ENCODE measurements around the gene FEZ2.

The FEZ2 gene

DNA sequence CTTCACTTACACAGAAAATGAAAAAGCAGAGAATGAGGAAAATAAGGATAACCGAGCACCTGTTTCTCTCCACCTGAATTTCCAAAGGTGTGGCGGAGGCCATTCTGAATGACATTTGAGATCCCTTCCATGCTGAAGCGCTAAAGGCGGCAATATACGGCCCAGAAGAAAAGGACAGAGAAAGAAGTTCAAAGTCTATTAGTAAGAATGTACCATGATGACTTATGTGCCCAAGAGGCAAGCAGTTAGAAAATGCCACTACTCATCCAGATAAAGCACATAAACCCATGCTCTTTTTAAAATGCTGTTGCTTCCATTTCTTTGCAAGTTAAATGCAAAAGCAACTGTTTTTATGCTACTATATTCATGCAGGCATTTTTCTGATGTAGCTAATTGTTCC, 37.2 kb downstream of the FEZ2 start:
- no peak for DNase-seq

DNA sequence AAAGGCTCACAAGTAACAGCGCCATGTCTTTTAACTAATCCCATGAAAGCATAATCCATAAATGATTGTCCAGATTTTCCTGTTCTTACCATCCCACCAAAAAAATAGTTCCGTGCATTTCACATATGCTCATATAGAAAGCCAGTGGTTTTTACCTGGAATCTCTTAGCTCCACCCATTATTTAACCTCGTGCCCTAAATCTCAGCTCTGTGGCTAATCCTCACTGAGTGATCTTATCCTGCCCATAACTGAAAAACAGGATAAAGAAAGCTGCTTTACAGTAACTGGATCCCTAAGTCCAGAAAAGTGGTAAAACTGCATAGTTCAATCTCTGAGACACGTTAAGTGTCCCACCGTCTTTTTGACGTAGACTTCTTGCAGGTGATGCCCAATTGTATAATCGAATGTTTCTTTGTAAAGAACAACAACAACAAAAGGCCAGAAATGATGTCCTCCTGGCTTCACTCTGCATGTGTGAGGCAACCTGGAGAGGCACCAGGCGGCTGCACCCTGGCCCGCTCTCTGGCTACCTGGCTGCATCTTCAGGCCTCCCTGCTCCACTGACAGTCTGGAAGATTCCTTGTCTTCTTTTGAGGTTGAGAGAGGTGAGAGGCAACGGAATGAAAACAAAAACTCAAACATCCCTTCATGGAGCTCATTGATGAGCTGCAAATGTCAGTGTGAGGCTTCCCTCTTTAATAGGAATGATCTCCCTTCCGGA, 38.6 kb downstream of the FEZ2 start:
- DNase-seq, result no peak

DNA sequence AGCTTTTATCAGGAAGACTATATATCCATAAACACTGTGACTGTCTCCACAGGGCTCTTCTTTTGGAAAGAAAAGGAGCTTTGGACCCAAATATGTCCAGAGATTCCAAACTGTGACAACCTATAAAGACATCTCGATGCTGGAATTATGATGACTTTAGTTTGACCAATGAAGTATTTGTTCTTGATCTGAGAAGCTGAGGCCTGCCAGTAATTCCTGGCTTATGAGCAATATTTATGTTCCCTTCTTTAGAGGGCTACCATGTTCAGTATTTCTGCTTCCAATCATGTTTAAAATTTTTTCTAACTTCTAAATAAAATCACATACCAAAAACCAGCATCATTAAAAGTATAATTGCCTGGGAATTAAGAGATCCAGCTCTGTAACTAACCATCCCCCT, 41.1 kb downstream of the FEZ2 start:
- no peak for DNase-seq

DNA sequence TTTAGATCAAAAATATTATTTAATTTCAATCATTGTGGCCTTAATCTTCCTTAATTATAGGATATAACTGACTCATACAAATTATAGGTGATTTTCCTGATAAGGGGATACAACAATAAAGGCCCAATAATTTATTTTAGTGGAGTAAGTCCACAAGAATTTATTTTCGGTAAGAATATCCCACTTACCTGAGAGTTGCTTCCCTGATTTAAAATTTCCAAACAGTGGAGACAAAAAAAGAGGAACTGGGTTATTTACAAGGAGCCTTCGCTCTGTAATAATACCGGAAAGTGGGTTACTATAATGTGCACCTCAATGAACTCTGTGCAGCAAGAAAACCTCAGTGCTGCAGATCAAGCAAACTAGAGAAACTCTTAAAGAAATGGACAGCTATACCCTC, 42.2 kb downstream of the FEZ2 start:
- DNase-seq, result no peak

DNA sequence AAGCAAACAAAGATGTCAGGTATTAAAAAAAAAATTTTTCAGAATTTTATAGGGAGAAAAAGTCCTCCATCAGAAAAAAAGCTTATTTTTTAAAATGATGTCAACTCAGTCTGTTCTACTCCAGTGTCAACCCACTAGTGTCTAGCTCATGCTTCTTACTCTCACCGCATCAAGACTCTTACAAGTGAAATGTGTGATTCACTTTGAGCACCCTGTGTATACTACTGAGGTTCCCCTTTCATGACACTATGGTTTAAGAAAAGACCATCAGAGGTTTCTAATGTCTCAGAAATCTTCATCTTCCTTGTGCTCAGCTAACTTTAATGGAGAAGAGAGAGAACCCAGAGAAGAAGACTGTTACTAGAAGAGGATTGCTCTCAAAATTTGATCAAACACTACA, 43.4 kb downstream of the FEZ2 start:
- DNase-seq, result no peak

DNA sequence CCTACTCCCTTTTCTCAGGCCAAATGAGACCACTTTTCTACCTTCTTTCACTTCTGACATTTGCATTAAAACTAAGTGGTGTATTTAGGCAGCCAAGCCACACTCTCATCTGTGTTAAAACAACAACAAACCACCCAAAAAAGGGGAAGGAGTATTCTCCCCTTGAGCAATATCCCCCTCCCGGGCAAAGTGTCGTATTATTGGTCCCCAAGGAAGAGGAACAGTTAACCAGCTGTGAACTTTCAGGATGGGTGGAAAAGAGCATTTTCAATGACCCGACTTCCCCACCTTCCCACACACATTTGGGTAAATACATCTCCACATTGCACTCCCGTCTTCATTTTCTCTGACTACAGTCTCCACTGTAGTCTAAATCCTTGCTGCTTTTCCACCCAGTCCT, 44.3 kb downstream of the FEZ2 start:
- no peak for DNase-seq

DNA sequence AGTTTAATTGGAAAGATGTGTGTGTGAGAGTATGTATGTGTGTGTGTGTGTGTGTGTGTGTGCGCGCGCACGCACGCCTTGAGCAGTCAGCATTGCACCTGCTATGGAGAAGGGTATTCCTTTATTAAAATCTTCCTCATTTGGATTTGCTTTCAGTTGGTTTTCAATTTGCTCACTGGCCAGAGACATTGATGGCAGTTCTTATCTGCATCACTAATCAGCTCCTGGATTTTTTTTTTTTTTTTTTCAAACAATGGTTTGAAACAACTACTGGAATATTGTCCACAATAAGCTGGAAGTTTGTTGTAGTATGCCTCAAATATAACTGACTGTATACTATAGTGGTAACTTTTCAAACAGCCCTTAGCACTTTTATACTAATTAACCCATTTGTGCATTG, 48.0 kb downstream of the FEZ2 start:
- DNase-seq, result no peak

DNA sequence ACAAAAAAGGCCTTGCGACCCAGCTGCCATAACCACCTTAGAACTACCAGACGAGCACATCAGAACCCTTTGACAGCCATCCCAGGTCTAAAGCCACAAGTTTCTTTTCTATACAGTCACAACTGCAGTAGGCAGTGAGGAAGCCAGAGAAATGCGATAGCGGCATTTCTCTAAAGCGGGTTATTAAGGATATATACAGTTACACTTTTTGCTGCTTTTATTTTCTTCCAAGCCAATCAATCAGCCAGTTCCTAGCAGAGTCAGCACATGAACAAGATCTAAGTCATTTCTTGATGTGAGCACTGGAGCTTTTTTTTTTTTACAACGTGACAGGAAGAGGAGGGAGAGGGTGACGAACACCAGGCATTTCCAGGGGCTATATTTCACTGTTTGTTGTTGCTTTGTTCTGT, 48.8 kb downstream of the FEZ2 start:
- no peak for DNase-seq

DNA sequence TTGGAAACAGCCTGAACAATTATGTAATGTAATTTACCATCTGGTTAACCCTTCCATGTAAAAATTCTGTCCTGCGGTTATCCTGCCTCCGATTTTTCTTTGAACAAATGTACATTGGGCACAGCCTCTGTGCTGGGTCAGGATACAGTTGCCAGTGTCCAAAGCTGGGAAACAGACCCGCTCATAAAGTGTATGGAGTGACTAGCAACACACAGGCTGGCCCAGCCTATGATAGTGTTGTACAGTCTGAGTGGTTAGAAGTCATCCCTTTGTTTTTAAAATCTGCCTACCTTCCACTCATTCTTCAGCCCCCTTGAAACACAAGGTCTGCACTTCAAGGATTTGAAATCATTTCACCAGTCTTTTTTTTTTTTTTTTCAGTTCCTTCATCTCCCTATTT, 50.1 kb downstream of the FEZ2 start:
- DNase-seq, result no peak

DNA sequence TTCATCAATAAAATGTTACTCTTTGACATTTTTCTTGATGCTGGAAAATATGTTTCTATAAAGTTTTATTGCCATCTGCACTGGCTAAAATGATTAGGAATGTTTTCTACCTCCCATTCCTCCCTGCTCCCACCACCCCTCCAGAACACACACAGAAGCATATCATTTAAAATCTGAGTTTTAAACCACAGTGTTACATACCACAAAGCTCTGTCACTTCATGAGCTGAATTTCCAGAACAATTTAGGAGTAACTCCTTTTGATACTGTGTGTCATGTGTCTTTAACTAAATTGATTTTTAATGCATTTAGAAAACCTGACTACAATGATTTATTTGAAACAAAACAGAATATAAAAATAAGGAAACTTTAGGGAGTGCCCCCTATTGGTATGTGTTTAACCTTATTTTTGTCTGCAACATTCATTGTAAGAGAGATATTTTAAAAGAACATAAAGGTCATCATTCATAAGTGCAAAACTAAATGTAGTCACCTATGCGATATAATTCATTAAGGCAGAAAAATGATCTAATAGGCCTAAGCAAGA, 52.0 kb downstream of the FEZ2 start:
- DNase-seq, result no peak

DNA sequence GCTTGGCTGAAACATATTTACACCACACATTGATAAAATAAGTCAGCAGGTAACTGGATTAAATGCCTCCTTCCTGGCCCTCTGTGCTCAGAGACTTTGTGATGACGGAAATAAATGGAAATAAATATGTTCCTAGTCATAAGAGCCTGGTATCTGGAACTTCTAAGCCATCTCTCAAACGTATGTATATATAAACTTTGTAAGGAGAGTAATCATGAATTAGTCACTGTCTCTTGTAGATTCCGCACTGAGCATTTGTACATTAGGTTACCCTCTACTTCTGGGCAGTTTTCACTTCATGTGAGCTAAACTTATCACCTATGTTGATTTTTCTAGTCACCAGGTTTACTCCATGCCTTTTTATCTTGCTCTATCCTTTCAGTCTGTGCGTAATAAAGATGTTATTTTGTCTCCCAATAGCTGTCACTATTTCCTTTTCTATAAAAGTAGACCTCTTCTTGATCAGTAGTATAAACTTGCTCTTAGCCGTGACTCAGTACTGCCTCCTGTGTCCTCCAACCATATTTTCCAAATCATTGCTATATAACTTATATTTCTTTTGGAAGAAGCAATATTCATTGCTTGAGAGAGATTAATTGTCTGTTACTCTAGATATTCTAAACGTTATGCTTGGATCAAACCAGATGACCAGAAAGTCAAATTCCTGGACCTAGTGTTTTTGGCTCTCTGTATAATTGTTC, 53.2 kb downstream of the FEZ2 start:
- no peak for DNase-seq

DNA sequence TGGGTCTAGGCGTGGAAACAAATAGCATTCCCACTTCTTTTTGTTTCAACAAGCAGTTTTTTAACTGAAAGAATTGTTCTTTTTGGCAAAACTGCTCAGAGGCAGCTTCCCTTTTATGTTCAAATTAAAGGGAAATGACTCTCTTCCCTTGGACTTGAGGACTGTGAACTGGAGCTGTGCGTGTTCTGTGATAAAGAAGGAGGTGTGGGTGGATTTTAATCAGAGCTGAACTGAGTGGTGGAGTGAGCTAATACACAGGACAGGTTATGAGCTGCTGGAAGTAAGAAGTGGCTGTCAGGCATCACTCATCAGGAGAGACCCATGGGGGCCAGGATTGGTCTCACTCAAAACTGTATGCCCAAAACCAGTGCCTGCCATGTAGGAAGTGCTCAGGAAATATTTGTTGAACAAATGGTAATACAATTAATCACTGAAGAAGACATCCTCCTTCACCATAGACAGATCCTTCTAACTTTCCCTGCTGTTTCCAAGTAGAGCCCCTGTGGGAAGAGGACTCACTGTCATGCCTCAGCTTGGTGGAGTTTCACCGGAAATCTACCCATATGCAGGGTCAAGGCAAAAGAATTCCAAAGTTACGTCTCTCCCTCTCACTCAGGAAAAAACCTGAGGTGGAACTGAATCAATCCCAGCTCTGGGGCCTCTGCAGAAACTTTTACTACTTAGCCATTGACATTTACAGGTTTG, 55.9 kb downstream of the FEZ2 start:
- DNase-seq, result no peak

DNA sequence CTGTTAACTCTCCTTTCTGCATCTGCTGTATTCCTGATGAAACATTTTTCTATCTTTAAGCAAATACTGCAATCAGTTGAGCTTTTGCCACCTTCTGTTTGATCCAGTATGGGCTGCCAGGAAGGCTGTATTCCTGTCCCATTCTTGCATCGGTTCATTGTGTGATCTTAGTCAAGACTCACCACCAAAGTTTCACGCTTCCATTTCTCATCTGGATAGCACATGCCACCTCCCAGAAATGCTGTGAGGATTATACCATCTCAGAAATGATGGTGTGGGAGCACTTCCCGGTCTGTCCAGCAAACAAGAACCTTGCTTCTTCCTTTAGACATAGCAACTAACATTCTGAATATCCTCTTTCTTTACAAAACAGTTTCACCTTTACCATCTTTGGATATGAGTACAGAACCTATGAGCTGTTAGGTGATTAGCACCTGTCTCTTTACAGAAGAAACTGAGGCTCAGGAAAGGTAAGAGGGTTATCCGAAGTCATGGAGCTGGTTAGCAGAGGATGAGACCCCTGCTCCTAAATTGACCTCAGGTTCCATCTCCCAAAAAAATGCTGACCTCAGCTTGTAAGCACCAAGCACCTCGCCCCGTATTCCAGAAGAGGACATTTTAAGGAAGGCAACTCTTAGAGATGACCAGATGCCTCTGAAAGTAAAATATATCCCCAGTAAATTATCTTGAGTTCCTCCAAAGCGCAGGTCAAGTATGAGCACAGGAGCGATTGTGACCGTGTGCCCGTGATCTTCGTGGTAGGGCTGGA, 56.8 kb downstream of the FEZ2 start:
- DNase-seq, result no peak

DNA sequence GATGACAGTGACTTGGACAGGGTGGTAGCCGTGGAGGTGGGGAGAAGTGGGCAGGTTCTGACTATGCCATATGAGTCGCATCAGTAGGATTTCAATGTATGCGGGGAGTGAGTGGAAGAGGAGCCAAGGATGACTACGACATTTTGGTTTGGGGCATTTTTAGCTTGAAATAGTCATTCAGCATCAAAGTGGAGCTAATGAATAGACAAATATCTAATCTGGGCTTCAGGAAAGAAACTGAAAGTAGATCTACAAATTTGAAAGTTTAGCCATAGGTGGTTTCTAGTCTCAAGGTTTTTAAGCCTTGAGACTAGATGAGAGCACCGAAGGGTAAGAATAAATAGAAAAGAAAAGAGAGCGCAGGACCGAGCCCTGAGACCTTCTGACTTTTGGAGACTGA, 58.3 kb downstream of the FEZ2 start:
- no peak for DNase-seq

DNA sequence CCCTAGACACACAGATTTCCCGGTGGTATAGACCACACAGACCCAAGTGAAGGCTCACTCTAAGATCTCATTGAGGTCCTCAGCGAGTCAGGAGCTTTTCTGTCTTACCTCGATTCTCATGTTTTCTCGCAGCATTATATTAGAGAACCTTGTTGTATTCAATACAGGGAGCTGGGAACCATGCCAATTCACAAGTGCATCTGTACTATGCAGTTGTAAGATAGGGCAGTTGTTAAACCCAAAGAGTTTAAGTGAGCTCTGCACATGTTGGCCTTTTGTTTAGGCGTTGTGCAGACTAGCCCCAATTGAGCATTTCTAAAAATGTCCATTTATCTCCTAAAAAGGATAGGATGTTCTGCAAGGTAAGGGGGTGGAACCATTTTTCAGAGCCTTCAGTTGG, 59.6 kb downstream of the FEZ2 start:
- DNase-seq, result no peak

DNA sequence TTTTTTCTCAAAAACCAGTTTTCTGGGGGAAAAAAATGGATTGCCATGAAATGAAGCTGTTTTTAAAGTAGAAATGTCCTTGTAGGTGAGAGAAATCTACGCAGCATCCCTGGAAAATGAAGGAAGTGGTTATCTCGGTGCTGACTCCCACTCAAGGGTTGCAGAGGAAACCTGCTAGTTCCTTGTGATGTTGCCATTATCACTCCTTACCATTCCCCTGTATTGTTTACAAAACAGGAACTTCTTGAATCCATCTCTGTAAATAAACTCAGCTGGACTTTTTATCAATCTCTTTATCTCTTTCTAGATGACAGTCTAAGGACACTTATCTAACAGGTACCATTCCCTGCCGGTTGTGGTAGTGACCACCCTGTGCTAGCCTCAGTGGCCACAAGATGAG, 61.2 kb downstream of the FEZ2 start:
- no peak for DNase-seq

DNA sequence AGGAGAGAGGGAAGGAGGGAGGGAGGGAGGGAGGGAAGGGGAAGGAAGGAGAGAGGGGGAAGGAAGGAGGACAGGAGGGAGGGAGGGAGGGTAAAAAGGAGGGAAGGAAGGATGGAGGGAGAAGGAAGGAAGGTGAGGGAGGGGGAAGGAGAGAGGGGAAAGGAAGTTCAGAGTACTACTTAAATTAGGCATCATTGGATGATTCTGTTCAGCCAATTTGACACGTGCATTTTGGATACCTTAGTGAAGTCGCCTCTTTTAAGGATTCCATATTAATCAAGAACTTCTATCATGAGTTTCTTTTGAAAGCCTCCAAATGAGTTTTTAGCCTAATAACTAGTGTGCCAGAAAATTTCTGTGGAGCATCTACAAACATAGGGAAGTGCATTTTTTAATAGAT, 62.9 kb downstream of the FEZ2 start:
- DNase-seq, result no peak

DNA sequence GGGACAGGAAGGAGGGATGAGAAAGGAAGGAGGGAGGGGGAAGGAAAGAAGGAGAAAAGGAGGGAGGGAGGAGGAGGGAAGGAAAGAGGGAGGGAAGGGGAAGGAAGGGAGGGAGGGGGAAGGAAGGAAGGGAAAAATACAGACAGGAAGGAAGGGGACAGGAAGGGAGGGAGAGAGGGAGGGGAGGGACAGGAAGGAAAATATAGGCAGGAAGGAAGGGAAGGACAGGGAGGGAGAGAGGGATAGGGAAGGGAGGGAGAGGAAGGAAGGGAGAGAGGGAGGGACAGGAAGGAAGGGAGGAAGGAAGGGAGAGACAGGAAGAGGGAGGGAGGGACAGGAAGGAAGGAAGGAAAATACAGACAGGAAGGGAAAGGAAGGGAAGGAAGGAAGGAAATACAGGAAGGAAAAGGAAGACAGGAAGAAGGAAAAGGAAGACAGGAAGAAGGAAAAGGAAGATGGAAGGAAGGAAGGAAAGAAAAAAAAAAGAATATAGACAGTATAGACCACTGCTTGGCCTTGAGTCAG, 63.6 kb downstream of the FEZ2 start:
- DNase-seq, result no peak

DNA sequence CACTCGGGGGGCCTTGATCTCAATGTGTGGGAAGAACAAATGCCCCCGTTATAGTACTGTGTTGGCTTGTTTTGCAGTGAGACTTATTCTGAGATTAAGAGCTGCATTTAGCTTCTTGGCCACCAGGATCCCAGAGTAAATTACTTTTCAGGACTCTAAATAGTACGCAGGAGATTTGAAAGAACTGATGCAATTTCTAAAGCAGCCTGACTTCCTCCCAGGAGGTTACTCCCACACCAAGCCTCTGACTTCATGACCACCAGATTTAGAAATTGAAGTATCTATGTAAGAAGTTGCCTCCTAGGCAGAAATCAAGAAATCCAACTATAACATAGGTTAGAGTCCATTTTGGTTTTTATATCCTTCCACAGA, 67.0 kb downstream of the FEZ2 start:
- peak; percentile 73 for DNase-seq

DNA sequence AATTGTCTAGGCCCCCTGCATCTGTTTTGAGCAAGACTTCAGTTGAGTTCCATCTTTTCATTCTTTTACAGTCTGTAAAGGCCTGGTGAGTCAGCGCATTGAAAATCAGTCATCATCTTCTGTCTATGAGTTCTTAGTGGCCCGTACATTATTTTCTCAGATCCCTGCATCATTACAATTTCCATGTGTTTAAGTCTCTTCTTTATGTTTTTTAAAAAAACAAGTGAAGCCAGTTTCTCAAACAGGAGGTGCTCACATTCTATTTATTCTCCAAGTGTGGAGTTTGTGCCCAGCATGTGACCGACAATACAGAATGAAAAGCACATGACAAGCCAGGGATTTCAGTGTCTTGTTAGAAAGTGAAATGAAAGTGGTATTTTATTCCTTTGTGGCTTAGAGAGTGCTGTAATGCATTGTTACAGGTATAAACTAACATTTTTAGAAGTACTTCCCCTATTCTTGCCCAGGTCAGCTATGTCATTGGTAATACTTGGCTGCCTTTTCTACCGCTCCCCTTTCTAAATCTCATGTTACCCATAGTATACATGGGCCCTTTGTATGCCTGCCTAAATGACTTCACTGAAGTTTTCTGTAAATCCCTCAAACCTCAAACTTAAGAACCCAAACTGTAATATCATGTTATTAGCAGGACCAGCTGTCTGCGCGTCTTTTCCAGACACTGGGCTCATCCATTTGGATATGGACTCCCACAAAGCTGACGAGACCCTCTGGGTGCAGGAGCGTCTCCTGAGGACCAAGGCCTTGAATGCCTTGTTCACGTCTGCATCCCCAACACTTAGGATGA, 67.6 kb downstream of the FEZ2 start:
- no peak for DNase-seq

DNA sequence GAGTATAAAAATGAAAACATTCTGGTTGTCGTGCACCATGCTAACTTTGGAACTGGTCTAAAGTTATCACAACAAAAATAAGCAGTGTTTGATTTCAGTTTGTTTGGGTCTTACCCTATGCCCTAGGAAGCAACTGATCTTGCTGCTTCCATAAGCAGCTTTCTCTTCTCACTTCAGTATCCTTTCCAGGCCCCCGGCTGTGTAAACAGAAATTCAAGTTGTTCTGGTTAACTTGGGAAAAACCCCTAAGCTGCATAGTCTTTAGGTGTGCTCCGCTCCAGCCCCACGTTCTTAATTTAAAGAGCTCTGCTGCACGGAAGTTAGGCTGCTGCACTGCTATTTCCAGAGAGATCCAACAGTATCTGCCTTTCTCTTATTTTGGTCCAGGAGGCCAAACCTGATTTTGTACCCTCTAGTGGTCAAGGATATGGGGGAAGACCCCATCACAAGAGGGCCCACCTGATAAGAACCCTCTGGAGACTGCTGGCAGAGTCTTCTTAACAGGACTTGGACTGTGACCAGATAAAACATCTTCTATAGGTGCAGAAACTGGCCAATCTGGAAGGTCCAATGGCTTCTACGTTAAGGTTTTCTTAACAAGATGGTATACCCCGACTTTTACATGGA, 69.1 kb downstream of the FEZ2 start:
- no peak for DNase-seq

DNA sequence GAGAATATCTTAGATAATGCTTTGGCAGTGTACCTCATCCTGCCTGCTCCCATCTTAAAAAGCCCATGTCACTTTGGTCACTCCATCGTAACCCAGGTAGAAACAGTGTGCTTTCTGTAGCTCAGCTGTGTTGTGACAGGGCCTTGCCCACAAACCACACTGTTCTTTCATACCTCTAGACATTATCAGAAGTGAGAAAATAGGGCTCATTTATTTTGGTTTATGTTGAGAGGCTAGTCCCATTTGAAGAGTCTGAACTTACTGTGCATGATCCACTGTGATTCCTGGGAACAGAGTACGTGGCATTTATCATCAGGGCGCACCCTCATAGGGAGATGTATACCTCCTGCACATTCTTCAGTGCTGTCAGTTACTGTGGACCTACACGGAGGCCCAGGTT, 69.7 kb downstream of the FEZ2 start:
- DNase-seq, result no peak

Measured in SIG-M5 (cell line).